Measurements from ENCODE around the gene EMC8. TPM values are rescaled to one million over a fixed set of nuclear protein-coding genes. Genes with fewer than 3 reads are reported as not detected.

Gene EMC8
- total RNA-seq, 1 experiment from 2014 or later, result 62.7 TPM

GRCh38 chr16:85840395-85840794, 41.1 kb upstream of the EMC8 start:
- intact Hi-C loops (cut with micrococcal nuclease; ENCODE audit: unreplicated experiment), result no loop called here
- no peaks in the 10 kb centered on the region for H3K4me1 ChIP-seq (ENCODE audit: insufficient read depth, low read length, poor library complexity, severe bottlenecking)
- no TSS peak for BruUV-seq (replicated peaks)
- H3K27me3 ChIP-seq (replicated peaks; ENCODE audit: insufficient read depth, low read depth, low read length, poor library complexity), result peaks cover 49% of the 10 kb centered on the region
- no peak overlapping the region for H3K27ac ChIP-seq (ENCODE audit: low read depth, low read length, poor library complexity, severe bottlenecking)
- no peak for TF ChIP-seq EZH2 (IDR thresholded peaks at IDR 0.05; ENCODE audit: borderline replicate concordance, low read depth, low read length, poor library complexity, severe bottlenecking)
- no peak for TF ChIP-seq CTCF (conservative IDR thresholded peaks at IDR 0.05; ENCODE audit: low read depth, low read length)
- no peak for DNase-seq (ENCODE audit: low spot score)
- H3K4me3 ChIP-seq (ENCODE audit: low read depth, low read length, poor library complexity, severe bottlenecking), result no peak overlapping the region
- ChIA-PET POLR2A (ENCODE audit: low non-redundant PET) (no interaction called here), CTCF (no interaction called here)
- H3K9me3 ChIP-seq (ENCODE audit: low read depth, low read length, poor library complexity, severe bottlenecking), result no peaks in the 10 kb centered on the region
- H3K36me3 ChIP-seq (ENCODE audit: insufficient read depth, low read length, poor library complexity, severe bottlenecking), result no peaks in the 10 kb centered on the region

- CTCF ChIA-PET, result no interaction called here
- BruUV-seq (replicated peaks), result no TSS peak
Observed at GRCh38 chr16:85839681-85840240, 40.4 kb upstream of the EMC8 start.

GRCh38 chr16:85838876-85839585, 39.7 kb upstream of the EMC8 start:
- POLR2A ChIA-PET (ENCODE audit: low non-redundant PET), result no interaction called here
- no peak for DNase-seq (ENCODE audit: low spot score)

More at GRCh38 chr16:85839681-85840240, 40.4 kb upstream of the EMC8 start:
- intact Hi-C loops (cut with micrococcal nuclease; ENCODE audit: unreplicated experiment), result no loop called here
- no peak for TF ChIP-seq CTCF (conservative IDR thresholded peaks at IDR 0.05; ENCODE audit: low read depth, low read length)
- TF ChIP-seq EZH2 (IDR thresholded peaks at IDR 0.05; ENCODE audit: borderline replicate concordance, low read depth, low read length, poor library complexity, severe bottlenecking), result no peak
- H3K36me3 ChIP-seq (ENCODE audit: insufficient read depth, low read length, poor library complexity, severe bottlenecking), result no peaks in the 10 kb centered on the region
- no peaks in the 10 kb centered on the region for H3K4me1 ChIP-seq (ENCODE audit: insufficient read depth, low read length, poor library complexity, severe bottlenecking)
- no peak overlapping the region for H3K4me3 ChIP-seq (ENCODE audit: low read depth, low read length, poor library complexity, severe bottlenecking)
- POLR2A ChIA-PET (ENCODE audit: low non-redundant PET), result no interaction called here
- no peak overlapping the region for H3K27ac ChIP-seq (ENCODE audit: low read depth, low read length, poor library complexity, severe bottlenecking)
- H3K27me3 ChIP-seq (replicated peaks; ENCODE audit: insufficient read depth, low read depth, low read length, poor library complexity), result peaks cover 43% of the 10 kb centered on the region
- DNase-seq (ENCODE audit: low spot score), result no peak
- no peaks in the 10 kb centered on the region for H3K9me3 ChIP-seq (ENCODE audit: low read depth, low read length, poor library complexity, severe bottlenecking)

More at GRCh38 chr16:85838876-85839585, 39.7 kb upstream of the EMC8 start:
- no TSS peak for BruUV-seq (replicated peaks)
- no peaks in the 10 kb centered on the region for H3K4me1 ChIP-seq (ENCODE audit: insufficient read depth, low read length, poor library complexity, severe bottlenecking)
- no peak overlapping the region for H3K4me3 ChIP-seq (ENCODE audit: low read depth, low read length, poor library complexity, severe bottlenecking)
- intact Hi-C loops (cut with micrococcal nuclease; ENCODE audit: unreplicated experiment), result no loop called here
- H3K27ac ChIP-seq (ENCODE audit: low read depth, low read length, poor library complexity, severe bottlenecking), result no peak overlapping the region
- H3K27me3 ChIP-seq (replicated peaks; ENCODE audit: insufficient read depth, low read depth, low read length, poor library complexity), result peaks cover 36% of the 10 kb centered on the region
- TF ChIP-seq CTCF (conservative IDR thresholded peaks at IDR 0.05; ENCODE audit: low read depth, low read length) (no peak), EZH2 (IDR thresholded peaks at IDR 0.05; ENCODE audit: borderline replicate concordance, low read depth, low read length, poor library complexity, severe bottlenecking) (no peak)
- CTCF ChIA-PET, result no interaction called here
- H3K36me3 ChIP-seq (ENCODE audit: insufficient read depth, low read length, poor library complexity, severe bottlenecking), result no peaks in the 10 kb centered on the region
- no peaks in the 10 kb centered on the region for H3K9me3 ChIP-seq (ENCODE audit: low read depth, low read length, poor library complexity, severe bottlenecking)
